ENCODE results near the gene JMY. TPM values are rescaled to one million over a fixed set of nuclear protein-coding genes. Genes with fewer than 3 reads are reported as not detected.

The JMY gene
- total RNA-seq (6.3 and 6.5 TPM in 2 replicates), polyA plus RNA-seq (1.1 and 1.5 TPM in 2 replicates), polyA minus RNA-seq (3.9 and 4.6 TPM in 2 replicates), Bru-seq, nascent RNA (percentile 59 among the genes with signal in this experiment), BruChase-seq, experiment 1, labeled RNA remaining after a 6-hour chase (percentile 44 among the genes with signal in this experiment), BruChase-seq, experiment 2, labeled RNA remaining after a 2-hour chase (percentile 54 among the genes with signal in this experiment)
- 1.4 and 1.7 TPM in 2 replicates for polyA plus RNA-seq (2011; cell fraction: cytosol; rRNA removed)
- polyA plus RNA-seq (2011; cell fraction: nucleus; rRNA removed), result 5.1 and 5.7 TPM in 2 replicates
- 3.5 and 4.4 TPM in 2 replicates for polyA plus RNA-seq (2012)
- polyA minus RNA-seq (2011; cell fraction: cytosol; rRNA and poly(A)+ RNA removed), result 14.0 TPM
- polyA minus RNA-seq (2011; cell fraction: nucleus; rRNA and poly(A)+ RNA removed), result 7.5 and 7.6 TPM in 2 replicates
- long read RNA-seq, full-length matches to known transcripts, result 1 of 6 reads
- long read RNA-seq, partial matches to known transcripts, result 0 of 6 reads
- long read RNA-seq, other reads (novel, unspliced or antisense), result 5 of 6 reads

DNA sequence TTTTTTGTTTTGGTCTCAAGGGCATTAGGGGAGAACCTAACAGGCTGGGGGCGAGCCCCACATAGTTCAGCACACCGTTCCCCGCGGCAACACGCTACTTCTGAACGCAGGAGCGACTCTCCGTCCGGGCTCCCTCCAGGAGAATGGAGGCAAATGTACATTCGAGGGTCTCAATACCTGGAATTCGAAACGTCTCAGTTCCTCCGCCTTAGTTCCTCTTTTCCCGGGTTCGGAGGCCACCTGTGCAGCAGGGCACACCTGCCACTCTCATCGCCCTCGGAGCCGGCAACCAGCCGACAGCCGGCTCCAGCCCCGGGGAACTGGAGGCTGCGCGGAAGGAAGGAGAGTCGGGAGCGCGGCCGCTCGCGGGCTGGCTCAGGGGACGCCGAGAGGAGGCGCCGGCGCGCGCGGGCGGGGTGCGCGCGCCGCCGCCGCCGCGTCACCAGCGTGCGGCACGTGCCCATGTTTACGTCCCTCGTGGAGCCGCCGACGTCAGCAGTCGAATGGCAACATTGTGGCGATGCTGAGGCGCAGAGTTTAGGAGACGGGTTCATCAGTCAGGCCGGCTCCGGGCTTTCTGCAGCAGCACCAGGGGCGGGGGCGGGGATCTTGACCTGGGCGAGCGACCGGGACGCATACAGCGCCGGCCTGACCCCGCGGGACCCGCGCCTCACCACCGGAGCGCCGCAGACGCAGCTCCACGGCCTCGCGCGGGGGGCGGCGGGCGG is at the start of gene JMY:
TSS of gene JMY (plus strand) at position 498 of the 728 bp plus-strand sequence. CDS start 520 bp downstream, outside the sequence.
- H2AFZ ChIP-seq (ENCODE audit: low read depth, low read length), result peak within 1 kb of the TSS; percentile 83
- H3K27me3 ChIP-seq (ENCODE audit: control insufficient read depth in 2 of 2, insufficient read depth in 2 of 2, low read length in 2 of 2), result no peaks in the 10 kb centered on the region
- BruUV-seq (replicated peaks), result no TSS peak
- H3K9me1 ChIP-seq (replicated peaks; ENCODE audit: control insufficient read depth, extremely low read depth, insufficient read depth, low read length), result no peaks in the 10 kb centered on the region
- FAIRE-seq (peak; percentile 82), DNase-seq (ENCODE audit: low read depth, low spot score) (peak; percentile 81)
- H4K20me1 ChIP-seq (replicated peaks; ENCODE audit: control insufficient read depth, extremely low read depth, insufficient read depth, low read length), result no peaks in the 10 kb centered on the region
- no peaks in the 10 kb centered on the region for H3K9me3 ChIP-seq (replicated peaks; ENCODE audit: control insufficient read depth, insufficient read depth, low read length)
- dilution Hi-C loops (cut with MboI; ENCODE audit: extremely low pct_ligation_motif_present, low sequenced_read_pairs), result no loop called here
- no peaks in the 10 kb centered on the region for H3K36me3 ChIP-seq (ENCODE audit: control insufficient read depth in 2 of 2, extremely low read depth in 1 of 2, insufficient read depth in 2 of 2, low read length in 2 of 2)
- intact Hi-C loops (cut with micrococcal nuclease), result loop anchor here (1.0 to 5.0 kb wide), 7 partner anchors 33 to 327 kb away; partner anchors contain the start of genes ARSB and HOMER1
- peak within 1 kb of the TSS; percentile 54 for H3K27ac ChIP-seq (ENCODE audit: insufficient read depth, low read depth, low read length)
- TF ChIP-seq JUN (IDR thresholded peaks at IDR 0.05; ENCODE audit: borderline replicate concordance, insufficient read depth, insufficient read length, low read depth) (no peak), MYC (IDR thresholded peaks at IDR 0.05; ENCODE audit: low read depth, low read length) (no peak), FOS (IDR thresholded peaks at IDR 0.05; ENCODE audit: borderline replicate concordance, insufficient read depth, low read length) (no peak), POLR2A (IDR thresholded peaks at IDR 0.05; ENCODE audit: low read depth, low read length) (peak; percentile 87), GATA2 (IDR thresholded peaks at IDR 0.05; ENCODE audit: insufficient read depth, insufficient read length, low read depth, low read length) (no peak), EZH2 (IDR thresholded peaks at IDR 0.05; ENCODE audit: borderline replicate concordance, low read depth, low read length, severe bottlenecking) (no peak), POLR2AphosphoS5 (IDR thresholded peaks at IDR 0.05; ENCODE audit: insufficient read depth, low read depth, low read length) (peak; percentile 50)
- TF ChIP-seq, protein P1, sequence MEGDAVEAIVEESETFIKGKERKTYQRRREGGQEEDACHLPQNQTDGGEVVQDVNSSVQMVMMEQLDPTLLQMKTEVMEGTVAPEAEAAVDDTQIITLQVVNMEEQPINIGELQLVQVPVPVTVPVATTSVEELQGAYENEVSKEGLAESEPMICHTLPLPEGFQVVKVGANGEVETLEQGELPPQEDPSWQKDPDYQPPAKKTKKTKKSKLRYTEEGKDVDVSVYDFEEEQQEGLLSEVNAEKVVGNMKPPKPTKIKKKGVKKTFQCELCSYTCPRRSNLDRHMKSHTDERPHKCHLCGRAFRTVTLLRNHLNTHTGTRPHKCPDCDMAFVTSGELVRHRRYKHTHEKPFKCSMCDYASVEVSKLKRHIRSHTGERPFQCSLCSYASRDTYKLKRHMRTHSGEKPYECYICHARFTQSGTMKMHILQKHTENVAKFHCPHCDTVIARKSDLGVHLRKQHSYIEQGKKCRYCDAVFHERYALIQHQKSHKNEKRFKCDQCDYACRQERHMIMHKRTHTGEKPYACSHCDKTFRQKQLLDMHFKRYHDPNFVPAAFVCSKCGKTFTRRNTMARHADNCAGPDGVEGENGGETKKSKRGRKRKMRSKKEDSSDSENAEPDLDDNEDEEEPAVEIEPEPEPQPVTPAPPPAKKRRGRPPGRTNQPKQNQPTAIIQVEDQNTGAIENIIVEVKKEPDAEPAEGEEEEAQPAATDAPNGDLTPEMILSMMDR (IDR thresholded peaks at IDR 0.05; ENCODE audit: extremely low read depth in 1 of 2, insufficient read depth in 1 of 2, low read depth in 1 of 2, low read length in 2 of 2), result peak in 1 of 2 donors; percentile 22
- TF ChIP-seq, protein P2, sequence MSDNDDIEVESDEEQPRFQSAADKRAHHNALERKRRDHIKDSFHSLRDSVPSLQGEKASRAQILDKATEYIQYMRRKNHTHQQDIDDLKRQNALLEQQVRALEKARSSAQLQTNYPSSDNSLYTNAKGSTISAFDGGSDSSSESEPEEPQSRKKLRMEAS (IDR thresholded peaks at IDR 0.05; ENCODE audit: insufficient read depth, insufficient read length), result peak; percentile 95
- peak within 1 kb of the TSS; percentile 36 to 73 (median 64) for H3K4me3 ChIP-seq (replicated peaks in 1 of 3; ENCODE audit: insufficient read depth in 1 of 3, low read depth in 1 of 3, low read length in 3 of 3)
- peak within 1 kb of the TSS; percentile 81 for H3K9ac ChIP-seq (replicated peaks; ENCODE audit: extremely low read depth, insufficient read depth, low read length)
- peak within 1 kb of the TSS; percentile 91 for H3K4me2 ChIP-seq (ENCODE audit: insufficient read depth, low read length)
- H3K4me1 ChIP-seq (ENCODE audit: control insufficient read depth, extremely low read depth, insufficient read depth, low read length), result peaks cover 10% of the 10 kb centered on the region
- ChIA-PET CTCF (interaction anchor here (1.1 to 3.4 kb wide), 6 partner anchors 20 to 211 kb away, joined by 3 to 37 read pairs (median 5); no protein-coding TSS in a partner anchor), POLR2A (interaction anchor here (0.6 kb wide), 1 partner anchor 19 kb away, joined by 6 read pairs; no protein-coding TSS in a partner anchor)
- H3K79me2 ChIP-seq (ENCODE audit: control insufficient read depth, insufficient read depth, low read length), result no peaks in the 10 kb centered on the region
